ENCODE data around the gene CNKSR3. TPM values are rescaled to one million over a fixed set of nuclear protein-coding genes. Genes with fewer than 3 reads are reported as not detected.

The CNKSR3 gene
- total and polyA plus RNA-seq, 2 experiments from 2014 or later: 1.9 to 5.7 TPM

DNA sequence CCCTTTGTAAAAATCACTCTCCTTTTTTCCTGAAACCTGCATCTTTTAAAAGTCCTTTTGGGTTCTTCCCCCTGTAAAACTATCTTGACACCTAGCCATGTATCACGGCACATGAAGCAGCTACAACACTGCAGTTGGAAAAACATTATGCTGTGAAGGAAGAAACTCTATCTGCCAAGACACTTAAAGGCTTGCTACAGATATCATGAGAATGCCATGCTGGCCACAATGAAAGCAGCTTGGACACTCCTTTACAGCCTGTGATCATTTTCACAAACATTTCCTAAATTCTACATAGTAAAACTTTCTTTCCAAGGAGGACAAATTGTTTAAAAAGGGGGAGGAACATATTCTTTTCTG lies 31.8 kb downstream of the CNKSR3 start:
- H3K9me2 ChIP-seq (ENCODE audit: insufficient read depth): 0 out of 2 replicates have a peak, but pooled peaks cover under 1% of the 10 kb centered on the region
- no peaks in the 10 kb centered on the region for H3K27me3 ChIP-seq (ENCODE audit: insufficient read depth)
- H3K79me2 ChIP-seq (replicated peaks; ENCODE audit: insufficient read depth): no peaks in the 10 kb centered on the region
- ATAC-seq (no peak), DNase-seq (ENCODE audit: low spot score) (no peak)
- H3K9me3 Mint-ChIP-seq: no peaks in the 10 kb centered on the region
- H3K27ac ChIP-seq (ENCODE audit: low read depth): no peak overlapping the region
- no peak overlapping the region for H3K4me3 ChIP-seq
- H3K27ac Mint-ChIP-seq: no peak overlapping the region
- no peak overlapping the region for H2AFZ ChIP-seq
- H3K36me3 ChIP-seq (ENCODE audit: insufficient read depth): no peaks in the 10 kb centered on the region
- peaks cover 1% of the 10 kb centered on the region for H3K27me3 Mint-ChIP-seq (ENCODE audit: insufficient read depth, low read depth, poor library complexity)
- H4K20me1 ChIP-seq (replicated peaks; ENCODE audit: insufficient read depth): peaks cover 2% of the 10 kb centered on the region; the same call in 1 of the 2 replicates
- no peak overlapping the region for H3K4me2 ChIP-seq
- H3K4me1 Mint-ChIP-seq: peaks cover 22% of the 10 kb centered on the region
- no peaks in the 10 kb centered on the region; the same call in 1 of the 2 replicates for H3K4me1 ChIP-seq (ENCODE audit: insufficient read depth)
- H3K36me3 Mint-ChIP-seq (ENCODE audit: low read depth): no peaks in the 10 kb centered on the region
- H3F3A ChIP-seq (replicated peaks; ENCODE audit: low read depth): no peaks in the 10 kb centered on the region
- no peak overlapping the region for H3K4me3 Mint-ChIP-seq
- no peak for TF ChIP-seq ZNF331 (CRISPR knock-in tag; IDR thresholded peaks at IDR 0.05; ENCODE audit: low read depth)
- TF ChIP-seq, protein P1, sequence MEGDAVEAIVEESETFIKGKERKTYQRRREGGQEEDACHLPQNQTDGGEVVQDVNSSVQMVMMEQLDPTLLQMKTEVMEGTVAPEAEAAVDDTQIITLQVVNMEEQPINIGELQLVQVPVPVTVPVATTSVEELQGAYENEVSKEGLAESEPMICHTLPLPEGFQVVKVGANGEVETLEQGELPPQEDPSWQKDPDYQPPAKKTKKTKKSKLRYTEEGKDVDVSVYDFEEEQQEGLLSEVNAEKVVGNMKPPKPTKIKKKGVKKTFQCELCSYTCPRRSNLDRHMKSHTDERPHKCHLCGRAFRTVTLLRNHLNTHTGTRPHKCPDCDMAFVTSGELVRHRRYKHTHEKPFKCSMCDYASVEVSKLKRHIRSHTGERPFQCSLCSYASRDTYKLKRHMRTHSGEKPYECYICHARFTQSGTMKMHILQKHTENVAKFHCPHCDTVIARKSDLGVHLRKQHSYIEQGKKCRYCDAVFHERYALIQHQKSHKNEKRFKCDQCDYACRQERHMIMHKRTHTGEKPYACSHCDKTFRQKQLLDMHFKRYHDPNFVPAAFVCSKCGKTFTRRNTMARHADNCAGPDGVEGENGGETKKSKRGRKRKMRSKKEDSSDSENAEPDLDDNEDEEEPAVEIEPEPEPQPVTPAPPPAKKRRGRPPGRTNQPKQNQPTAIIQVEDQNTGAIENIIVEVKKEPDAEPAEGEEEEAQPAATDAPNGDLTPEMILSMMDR (conservative IDR thresholded peaks at IDR 0.05; ENCODE audit: low read depth in 2 of 2): no peak
- no peak for TF ChIP-seq CREB1 (CRISPR knock-in tag; IDR thresholded peaks at IDR 0.05; ENCODE audit: low read depth)
- no peak for TF ChIP-seq NANOG (IDR thresholded peaks at IDR 0.05; ENCODE audit: borderline replicate concordance)
- TF ChIP-seq, protein P2, sequence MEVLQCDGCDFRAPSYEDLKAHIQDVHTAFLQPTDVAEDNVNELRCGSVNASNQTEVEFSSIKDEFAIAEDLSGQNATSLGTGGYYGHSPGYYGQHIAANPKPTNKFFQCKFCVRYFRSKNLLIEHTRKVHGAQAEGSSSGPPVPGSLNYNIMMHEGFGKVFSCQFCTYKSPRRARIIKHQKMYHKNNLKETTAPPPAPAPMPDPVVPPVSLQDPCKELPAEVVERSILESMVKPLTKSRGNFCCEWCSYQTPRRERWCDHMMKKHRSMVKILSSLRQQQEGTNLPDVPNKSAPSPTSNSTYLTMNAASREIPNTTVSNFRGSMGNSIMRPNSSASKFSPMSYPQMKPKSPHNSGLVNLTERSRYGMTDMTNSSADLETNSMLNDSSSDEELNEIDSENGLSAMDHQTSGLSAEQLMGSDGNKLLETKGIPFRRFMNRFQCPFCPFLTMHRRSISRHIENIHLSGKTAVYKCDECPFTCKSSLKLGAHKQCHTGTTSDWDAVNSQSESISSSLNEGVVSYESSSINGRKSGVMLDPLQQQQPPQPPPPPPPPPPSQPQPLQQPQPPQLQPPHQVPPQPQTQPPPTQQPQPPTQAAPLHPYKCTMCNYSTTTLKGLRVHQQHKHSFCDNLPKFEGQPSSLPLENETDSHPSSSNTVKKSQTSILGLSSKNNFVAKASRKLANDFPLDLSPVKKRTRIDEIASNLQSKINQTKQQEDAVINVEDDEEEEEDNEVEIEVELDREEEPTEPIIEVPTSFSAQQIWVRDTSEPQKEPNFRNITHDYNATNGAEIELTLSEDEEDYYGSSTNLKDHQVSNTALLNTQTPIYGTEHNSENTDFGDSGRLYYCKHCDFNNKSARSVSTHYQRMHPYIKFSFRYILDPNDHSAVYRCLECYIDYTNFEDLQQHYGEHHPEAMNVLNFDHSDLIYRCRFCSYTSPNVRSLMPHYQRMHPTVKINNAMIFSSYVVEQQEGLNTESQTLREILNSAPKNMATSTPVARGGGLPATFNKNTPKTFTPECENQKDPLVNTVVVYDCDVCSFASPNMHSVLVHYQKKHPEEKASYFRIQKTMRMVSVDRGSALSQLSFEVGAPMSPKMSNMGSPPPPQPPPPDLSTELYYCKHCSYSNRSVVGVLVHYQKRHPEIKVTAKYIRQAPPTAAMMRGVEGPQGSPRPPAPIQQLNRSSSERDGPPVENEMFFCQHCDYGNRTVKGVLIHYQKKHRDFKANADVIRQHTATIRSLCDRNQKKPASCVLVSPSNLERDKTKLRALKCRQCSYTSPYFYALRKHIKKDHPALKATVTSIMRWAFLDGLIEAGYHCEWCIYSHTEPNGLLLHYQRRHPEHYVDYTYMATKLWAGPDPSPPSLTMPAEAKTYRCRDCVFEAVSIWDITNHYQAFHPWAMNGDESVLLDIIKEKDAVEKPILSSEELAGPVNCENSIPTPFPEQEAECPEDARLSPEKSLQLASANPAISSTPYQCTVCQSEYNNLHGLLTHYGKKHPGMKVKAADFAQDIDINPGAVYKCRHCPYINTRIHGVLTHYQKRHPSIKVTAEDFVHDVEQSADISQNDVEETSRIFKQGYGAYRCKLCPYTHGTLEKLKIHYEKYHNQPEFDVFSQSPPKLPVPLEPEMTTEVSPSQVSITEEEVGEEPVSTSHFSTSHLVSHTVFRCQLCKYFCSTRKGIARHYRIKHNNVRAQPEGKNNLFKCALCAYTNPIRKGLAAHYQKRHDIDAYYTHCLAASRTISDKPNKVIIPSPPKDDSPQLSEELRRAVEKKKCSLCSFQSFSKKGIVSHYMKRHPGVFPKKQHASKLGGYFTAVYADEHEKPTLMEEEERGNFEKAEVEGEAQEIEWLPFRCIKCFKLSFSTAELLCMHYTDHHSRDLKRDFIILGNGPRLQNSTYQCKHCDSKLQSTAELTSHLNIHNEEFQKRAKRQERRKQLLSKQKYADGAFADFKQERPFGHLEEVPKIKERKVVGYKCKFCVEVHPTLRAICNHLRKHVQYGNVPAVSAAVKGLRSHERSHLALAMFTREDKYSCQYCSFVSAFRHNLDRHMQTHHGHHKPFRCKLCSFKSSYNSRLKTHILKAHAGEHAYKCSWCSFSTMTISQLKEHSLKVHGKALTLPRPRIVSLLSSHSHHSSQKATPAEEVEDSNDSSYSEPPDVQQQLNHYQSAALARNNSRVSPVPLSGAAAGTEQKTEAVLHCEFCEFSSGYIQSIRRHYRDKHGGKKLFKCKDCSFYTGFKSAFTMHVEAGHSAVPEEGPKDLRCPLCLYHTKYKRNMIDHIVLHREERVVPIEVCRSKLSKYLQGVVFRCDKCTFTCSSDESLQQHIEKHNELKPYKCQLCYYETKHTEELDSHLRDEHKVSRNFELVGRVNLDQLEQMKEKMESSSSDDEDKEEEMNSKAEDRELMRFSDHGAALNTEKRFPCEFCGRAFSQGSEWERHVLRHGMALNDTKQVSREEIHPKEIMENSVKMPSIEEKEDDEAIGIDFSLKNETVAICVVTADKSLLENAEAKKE (CRISPR knock-in tag; IDR thresholded peaks at IDR 0.05): no peak
- TF ChIP-seq, protein P3, sequence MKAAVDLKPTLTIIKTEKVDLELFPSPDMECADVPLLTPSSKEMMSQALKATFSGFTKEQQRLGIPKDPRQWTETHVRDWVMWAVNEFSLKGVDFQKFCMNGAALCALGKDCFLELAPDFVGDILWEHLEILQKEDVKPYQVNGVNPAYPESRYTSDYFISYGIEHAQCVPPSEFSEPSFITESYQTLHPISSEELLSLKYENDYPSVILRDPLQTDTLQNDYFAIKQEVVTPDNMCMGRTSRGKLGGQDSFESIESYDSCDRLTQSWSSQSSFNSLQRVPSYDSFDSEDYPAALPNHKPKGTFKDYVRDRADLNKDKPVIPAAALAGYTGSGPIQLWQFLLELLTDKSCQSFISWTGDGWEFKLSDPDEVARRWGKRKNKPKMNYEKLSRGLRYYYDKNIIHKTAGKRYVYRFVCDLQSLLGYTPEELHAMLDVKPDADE (IDR thresholded peaks at IDR 0.05): no peak
- TF ChIP-seq, protein P4, sequence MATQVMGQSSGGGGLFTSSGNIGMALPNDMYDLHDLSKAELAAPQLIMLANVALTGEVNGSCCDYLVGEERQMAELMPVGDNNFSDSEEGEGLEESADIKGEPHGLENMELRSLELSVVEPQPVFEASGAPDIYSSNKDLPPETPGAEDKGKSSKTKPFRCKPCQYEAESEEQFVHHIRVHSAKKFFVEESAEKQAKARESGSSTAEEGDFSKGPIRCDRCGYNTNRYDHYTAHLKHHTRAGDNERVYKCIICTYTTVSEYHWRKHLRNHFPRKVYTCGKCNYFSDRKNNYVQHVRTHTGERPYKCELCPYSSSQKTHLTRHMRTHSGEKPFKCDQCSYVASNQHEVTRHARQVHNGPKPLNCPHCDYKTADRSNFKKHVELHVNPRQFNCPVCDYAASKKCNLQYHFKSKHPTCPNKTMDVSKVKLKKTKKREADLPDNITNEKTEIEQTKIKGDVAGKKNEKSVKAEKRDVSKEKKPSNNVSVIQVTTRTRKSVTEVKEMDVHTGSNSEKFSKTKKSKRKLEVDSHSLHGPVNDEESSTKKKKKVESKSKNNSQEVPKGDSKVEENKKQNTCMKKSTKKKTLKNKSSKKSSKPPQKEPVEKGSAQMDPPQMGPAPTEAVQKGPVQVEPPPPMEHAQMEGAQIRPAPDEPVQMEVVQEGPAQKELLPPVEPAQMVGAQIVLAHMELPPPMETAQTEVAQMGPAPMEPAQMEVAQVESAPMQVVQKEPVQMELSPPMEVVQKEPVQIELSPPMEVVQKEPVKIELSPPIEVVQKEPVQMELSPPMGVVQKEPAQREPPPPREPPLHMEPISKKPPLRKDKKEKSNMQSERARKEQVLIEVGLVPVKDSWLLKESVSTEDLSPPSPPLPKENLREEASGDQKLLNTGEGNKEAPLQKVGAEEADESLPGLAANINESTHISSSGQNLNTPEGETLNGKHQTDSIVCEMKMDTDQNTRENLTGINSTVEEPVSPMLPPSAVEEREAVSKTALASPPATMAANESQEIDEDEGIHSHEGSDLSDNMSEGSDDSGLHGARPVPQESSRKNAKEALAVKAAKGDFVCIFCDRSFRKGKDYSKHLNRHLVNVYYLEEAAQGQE (IDR thresholded peaks at IDR 0.05; ENCODE audit: unreplicated experiment): no peak
- TF ChIP-seq EZH2phosphoT487 (IDR thresholded peaks at IDR 0.05; ENCODE audit: unreplicated experiment): no peak
- TF ChIP-seq ZNF114 (CRISPR knock-in tag; IDR thresholded peaks at IDR 0.05): no peak
- TF ChIP-seq POLR2AphosphoS5 (IDR thresholded peaks at IDR 0.05; ENCODE audit: low read depth): no peak
- TF ChIP-seq STAT1 (IDR thresholded peaks at IDR 0.05; ENCODE audit: unreplicated experiment): no peak
- no peak for TF ChIP-seq EZH2 (IDR thresholded peaks at IDR 0.05; ENCODE audit: low read depth, unreplicated experiment)

Measured in GM23338 (cell line).